Measurements from ENCODE around the gene WNT11. TPM values are rescaled to one million over a fixed set of nuclear protein-coding genes. Genes with fewer than 3 reads are reported as not detected.

Gene WNT11
- total RNA-seq, 1 experiment from 2014 or later = not detected

- Mint-ChIP-seq H3K4me3 (ENCODE audit: low read depth, unreplicated experiment) (no peak overlapping the region), H3K9me3 (ENCODE audit: low read depth, unreplicated experiment) (no peaks in the 10 kb centered on the region), H3K36me3 (ENCODE audit: insufficient read depth, unreplicated experiment) (no peaks in the 10 kb centered on the region), H3K27ac (ENCODE audit: unreplicated experiment) (no peak overlapping the region), H3K27me3 (ENCODE audit: unreplicated experiment) (peaks cover 78% of the 10 kb centered on the region), H3K4me1 (ENCODE audit: low read depth, unreplicated experiment) (no peaks in the 10 kb centered on the region)
- CTCF ChIA-PET = interaction anchor here (0.6 kb wide), 1 partner anchor 67 kb away, joined by 3 read pairs; no protein-coding TSS in a partner anchor
- BruUV-seq (replicated peaks) = no TSS peak
- TF ChIP-seq CTCF (IDR thresholded peaks at IDR 0.05; ENCODE audit: unreplicated experiment) = no peak
- DNase-seq = no peak
- intact Hi-C loops (cut with micrococcal nuclease; ENCODE audit: unreplicated experiment) = no loop called here
Measured at GRCh38 chr11:76251226-76251575, 44.9 kb upstream of the WNT11 start.

DNA sequence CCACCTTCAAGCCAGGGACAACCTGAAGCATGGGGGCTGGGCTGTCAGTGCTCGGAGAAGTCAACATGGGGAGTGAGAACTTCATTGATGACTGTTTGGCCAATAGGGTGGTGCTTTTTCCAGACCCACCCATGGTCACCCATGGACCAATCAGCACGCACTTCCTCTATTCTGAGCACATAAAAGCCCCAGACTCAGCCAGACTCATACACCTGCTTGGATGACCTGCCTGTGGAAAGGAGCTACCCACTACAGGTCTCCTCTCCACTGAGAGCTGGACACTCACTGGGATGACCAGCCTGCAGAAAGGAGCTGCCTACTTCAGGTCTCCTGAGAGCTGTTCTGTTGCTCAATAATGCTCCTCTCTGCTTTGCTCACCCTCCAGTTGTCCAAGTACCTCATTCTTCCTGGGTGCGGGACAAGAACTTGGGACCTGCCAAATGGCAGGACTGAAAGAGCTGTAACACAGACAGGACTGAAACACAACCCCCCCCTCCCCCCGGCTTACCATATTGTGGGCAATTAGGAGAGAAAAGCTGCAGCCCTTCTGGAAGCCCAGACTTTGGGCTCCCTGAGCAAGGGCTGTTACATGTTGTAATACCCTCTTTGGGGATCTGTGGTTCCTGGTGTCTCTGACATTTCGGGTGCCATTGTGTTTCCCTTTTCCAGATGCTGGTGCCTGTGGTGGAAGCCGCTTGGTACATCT lies 44.4 kb upstream of the WNT11 start:
- H3K27me3 Mint-ChIP-seq (ENCODE audit: unreplicated experiment) = peaks cover 78% of the 10 kb centered on the region
- H3K4me1 Mint-ChIP-seq (ENCODE audit: low read depth, unreplicated experiment) = no peaks in the 10 kb centered on the region
- BruUV-seq (replicated peaks) = no TSS peak
- no peak overlapping the region for H3K27ac Mint-ChIP-seq (ENCODE audit: unreplicated experiment)
- CTCF ChIA-PET = interaction anchor here (0.6 kb wide), 1 partner anchor 66 kb away, joined by 3 read pairs; no protein-coding TSS in a partner anchor
- no peaks in the 10 kb centered on the region for H3K9me3 Mint-ChIP-seq (ENCODE audit: low read depth, unreplicated experiment)
- H3K4me3 Mint-ChIP-seq (ENCODE audit: low read depth, unreplicated experiment) = no peak overlapping the region
- no peaks in the 10 kb centered on the region for H3K36me3 Mint-ChIP-seq (ENCODE audit: insufficient read depth, unreplicated experiment)
- TF ChIP-seq CTCF (IDR thresholded peaks at IDR 0.05; ENCODE audit: unreplicated experiment) = no peak
- DNase-seq = no peak
- intact Hi-C loops (cut with micrococcal nuclease; ENCODE audit: unreplicated experiment) = no loop called here

DNA sequence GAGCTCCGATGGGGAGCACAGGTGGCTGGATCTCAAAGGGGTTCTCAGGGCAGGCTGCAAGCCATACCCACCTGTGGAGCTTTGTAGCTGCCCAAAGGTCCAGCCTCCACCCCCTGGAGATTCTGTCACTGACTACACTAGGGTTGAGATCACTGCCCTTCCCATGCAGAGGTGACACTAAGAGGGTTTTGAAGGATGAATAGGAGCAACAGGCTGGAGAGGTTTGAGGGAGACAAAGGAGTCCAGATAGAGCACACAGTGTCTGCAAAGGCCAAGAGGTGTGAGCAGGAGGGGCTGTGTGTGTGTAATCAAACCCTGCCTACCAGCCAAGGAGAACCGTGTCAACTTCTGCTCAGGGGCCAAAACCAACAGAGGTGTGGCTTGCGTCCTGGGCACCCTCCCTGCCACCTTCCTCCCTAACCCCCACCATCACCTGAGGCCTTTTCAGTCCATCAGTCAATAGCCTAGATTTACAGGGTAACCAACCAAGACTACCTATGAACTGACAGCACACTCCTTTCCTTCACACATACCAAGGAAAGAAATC lies 43.0 kb upstream of the WNT11 start:
- intact Hi-C loops (cut with micrococcal nuclease; ENCODE audit: unreplicated experiment) = no loop called here
- no peaks in the 10 kb centered on the region for H3K4me1 Mint-ChIP-seq (ENCODE audit: low read depth, unreplicated experiment)
- DNase-seq = no peak
- no peak overlapping the region for H3K27ac Mint-ChIP-seq (ENCODE audit: unreplicated experiment)
- no TSS peak for BruUV-seq (replicated peaks)
- H3K27me3 Mint-ChIP-seq (ENCODE audit: unreplicated experiment) = peaks cover 81% of the 10 kb centered on the region
- H3K9me3 Mint-ChIP-seq (ENCODE audit: low read depth, unreplicated experiment) = no peaks in the 10 kb centered on the region
- CTCF ChIA-PET = no interaction called here
- H3K4me3 Mint-ChIP-seq (ENCODE audit: low read depth, unreplicated experiment) = no peak overlapping the region
- no peaks in the 10 kb centered on the region for H3K36me3 Mint-ChIP-seq (ENCODE audit: insufficient read depth, unreplicated experiment)
- no peak for TF ChIP-seq CTCF (IDR thresholded peaks at IDR 0.05; ENCODE audit: unreplicated experiment)

DNA sequence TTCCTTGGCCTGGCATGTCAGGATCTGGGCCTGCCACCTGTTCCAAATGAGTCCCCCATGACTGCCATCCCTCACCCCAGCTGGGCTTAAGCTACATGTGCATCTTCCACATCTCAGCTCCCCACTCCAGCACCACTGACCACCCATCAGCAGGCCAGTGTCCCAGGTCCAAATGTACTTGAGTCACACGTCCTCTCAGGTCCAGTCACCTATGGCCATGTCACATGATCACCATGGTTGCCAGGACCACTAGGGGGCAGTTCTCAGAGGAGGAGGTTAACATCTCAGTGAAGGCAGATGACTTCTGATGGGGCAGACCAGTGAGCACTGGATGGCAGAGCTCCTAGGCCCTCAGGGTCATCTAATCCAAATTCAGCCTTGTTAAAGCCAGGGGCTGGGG lies 41.9 kb upstream of the WNT11 start:
- intact Hi-C loops (cut with micrococcal nuclease; ENCODE audit: unreplicated experiment) = no loop called here
- DNase-seq = no peak

More for the DNA sequence above, 41.9 kb upstream of the WNT11 start:
- H3K27ac Mint-ChIP-seq (ENCODE audit: unreplicated experiment) = no peak overlapping the region
- TF ChIP-seq CTCF (IDR thresholded peaks at IDR 0.05; ENCODE audit: unreplicated experiment) = peak; percentile 31
- CTCF ChIA-PET = no interaction called here
- no peaks in the 10 kb centered on the region for H3K4me1 Mint-ChIP-seq (ENCODE audit: low read depth, unreplicated experiment)
- no peaks in the 10 kb centered on the region for H3K9me3 Mint-ChIP-seq (ENCODE audit: low read depth, unreplicated experiment)
- no TSS peak for BruUV-seq (replicated peaks)
- peaks cover 81% of the 10 kb centered on the region for H3K27me3 Mint-ChIP-seq (ENCODE audit: unreplicated experiment)
- H3K4me3 Mint-ChIP-seq (ENCODE audit: low read depth, unreplicated experiment) = no peak overlapping the region
- no peaks in the 10 kb centered on the region for H3K36me3 Mint-ChIP-seq (ENCODE audit: insufficient read depth, unreplicated experiment)

All from Calu3 (cell line).